HG03342 (cell line): ENCODE results near the gene TMEM132D.

Experiments used
- ATAC-seq: cut with Tn5 transposase; IDR thresholded peaks from one replicate; pipeline ENCODE4 v1.9.1; 2021; ENCODE audit warnings: mild to moderate bottlenecking, moderate library complexity; ENCODE audit not compliant: unreplicated experiment

Gene TMEM132D

DNA sequence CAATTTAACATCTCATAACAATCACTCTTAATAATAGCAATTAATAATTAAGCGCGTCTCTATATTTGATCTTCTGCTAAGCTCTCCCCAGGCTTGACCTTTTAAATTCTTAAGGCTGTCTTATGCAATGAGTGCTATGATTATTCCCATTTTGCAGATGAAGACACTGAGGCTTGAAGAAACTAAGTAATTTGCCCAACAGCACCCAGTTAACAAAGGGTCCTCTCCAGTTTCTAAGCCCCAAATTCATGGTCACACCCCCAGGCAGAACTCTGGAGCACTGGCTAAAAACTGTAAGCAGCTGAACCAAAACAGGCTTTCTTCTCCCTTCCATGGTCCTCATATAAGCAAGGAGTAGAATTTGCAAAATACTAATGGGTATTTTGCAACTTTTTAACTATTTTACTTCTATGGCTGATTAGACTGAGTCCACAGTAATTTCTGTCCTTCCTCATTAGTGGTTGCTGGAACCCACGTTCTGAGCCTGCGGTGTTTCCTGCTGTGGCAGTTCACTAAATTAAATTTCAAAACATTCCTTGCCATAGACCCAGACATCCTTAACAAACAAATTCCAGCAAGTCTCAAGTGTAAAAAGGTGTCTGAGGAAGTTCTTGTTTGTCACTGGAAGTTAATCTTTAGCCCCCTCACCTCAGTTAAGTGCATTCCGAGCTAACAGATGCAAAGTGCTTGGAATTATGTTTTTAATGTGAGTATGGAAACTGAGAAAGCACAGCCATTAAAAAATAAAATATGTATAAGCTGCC lies 76.5 kb downstream of the TMEM132D start:
- ATAC-seq = no peak

DNA sequence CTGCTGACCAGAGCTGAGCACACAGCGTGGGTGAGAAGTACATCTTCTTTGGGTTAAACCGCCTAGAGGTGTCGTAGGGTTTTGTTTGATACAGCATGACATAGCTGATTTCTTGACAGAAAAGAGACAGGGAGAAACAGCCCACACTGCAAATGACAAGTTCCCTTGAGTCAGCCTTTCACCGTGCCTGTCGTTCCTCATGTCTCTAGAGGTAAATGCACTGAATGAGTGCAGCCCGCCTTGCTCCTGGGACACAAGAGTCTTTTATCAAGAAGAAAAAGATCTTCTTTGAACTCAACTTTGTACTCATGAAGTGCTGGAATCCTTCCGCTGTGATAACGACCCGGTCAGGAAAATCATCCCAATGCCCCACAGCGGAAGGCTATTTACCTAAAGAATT lies 77.6 kb downstream of the TMEM132D start:
- no peak for ATAC-seq

DNA sequence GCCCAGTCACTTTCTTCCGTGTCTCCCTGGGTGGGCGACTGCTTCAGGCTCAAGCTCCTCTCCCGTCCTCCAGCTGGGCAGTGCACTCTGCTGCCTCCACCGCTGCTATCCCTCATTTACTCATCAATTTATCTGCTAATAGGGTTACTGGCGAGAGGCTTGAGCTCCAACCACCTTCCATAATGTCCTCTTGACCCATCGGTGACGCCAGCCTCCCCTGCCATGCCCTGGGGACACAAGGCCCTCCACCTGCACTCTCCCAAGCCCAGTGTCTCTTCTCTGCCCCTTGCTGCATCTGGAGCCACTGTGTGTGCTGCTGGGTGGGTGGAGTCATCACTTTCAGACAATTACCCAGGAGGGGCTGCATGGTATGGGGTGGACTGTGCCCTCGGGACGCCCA lies 78.5 kb downstream of the TMEM132D start:
- no peak for ATAC-seq

DNA sequence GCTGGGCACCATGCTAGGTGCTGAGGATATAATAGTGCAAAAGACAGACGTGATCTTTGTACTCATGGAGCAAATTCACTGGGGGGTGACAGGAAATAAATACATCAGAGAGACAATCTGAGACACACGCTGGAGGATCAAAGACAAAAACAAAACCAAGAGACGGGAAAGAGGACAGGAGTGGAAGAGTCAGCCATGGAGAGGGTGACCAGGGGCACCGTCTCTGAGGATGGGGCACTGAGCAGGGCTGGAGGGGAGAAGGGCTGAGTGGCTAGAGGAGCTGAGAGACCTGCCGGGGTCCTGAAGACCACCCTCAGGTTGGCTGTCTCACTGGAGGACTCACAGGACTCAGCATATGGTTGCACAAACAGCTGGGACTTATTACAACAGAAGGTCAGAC lies 81.9 kb downstream of the TMEM132D start:
- no peak for ATAC-seq

DNA sequence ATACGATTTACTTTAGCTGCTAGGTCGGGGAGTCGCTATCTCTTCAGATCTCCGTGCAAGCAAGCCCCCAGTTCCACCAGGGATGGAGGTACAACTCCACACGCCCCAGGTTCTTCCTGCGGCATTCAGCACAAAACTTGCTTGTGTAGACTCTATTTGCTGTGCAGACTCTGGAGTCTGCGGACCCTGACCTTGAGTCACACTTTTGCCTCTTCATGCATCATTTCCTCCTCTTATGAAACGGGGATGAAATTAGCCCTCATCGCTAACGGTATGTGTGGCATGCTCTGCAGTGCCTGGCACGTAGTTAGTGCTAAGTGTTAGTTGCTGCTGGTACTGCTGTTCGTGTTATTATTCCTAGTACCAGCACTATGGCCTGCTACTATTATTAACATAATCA lies 84.4 kb downstream of the TMEM132D start:
- ATAC-seq = no peak

DNA sequence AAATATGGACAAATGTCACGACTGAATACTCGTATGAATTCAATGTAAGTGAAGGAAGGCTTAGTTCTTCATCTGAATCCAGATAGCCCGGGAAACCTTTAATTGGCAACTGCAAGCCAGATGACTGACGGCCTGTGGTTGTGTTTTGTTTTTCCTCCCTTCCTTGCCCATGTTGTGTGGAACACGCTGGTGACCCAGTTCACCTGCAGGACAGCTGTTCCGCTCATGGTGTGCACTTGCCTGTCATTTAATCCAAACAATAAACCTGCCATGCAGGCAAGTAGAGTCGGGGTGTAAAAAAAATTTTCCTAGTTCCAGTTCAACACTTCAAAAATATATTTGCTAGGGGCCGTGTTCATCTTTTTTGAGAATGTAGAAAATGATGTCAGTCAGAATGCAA lies 88.0 kb downstream of the TMEM132D start:
- no peak for ATAC-seq

DNA sequence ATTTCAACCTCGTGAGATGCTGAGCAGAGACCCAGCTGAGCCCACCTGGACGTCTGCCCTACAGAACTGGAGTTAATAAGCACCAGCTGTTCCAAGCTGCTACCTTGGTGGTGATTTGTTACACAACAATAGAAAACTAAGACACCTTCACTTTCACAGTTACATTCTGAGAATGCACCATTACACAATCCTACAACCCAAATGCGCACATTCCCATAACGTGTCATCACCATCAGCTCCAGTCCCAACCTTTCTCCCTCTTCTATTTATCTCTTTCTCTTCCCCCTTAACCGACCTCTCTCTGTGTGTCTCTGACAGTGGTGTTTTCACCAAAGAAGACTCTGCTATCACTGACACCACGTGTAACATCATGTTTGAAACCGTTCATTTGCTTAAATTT lies 91.9 kb downstream of the TMEM132D start:
- no peak for ATAC-seq

DNA sequence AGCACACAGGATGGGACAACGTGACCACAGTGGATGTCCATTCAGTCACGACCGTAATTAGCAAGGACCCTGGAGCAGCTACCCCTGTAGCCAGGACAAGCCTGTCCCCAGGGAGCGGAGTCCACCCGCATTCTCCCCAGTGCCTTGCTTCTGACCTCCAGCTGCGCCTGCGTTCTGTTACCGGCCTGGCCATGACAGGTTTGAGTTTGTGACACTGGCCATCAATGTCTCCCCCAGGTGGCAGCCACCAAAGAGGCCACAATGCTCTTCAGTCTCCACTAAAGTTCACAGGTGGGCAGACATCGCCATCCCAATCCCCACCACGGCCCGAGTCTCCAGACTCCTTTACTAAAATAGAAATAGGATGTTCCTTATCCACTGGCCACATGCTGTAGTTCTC lies 96.7 kb downstream of the TMEM132D start:
- no peak for ATAC-seq

DNA sequence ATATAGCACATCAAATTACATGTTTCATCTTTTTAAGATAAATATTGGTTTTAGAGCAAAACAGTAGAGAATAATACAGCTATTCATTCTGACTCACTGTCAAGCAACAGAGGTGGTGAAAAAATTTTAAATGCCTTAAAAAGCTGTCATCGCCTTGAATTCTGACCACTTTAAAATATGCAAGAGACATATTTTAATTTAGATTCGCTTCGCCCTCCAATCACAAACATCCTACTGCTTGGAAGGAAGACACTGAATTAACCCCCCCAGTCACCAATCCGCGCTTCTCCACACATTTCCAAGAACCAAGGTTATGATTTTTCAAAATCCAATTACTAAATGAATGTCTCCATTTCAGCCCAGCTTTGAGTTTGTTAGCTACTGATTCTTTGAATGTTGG lies 112.4 kb downstream of the TMEM132D start:
- ATAC-seq = no peak

DNA sequence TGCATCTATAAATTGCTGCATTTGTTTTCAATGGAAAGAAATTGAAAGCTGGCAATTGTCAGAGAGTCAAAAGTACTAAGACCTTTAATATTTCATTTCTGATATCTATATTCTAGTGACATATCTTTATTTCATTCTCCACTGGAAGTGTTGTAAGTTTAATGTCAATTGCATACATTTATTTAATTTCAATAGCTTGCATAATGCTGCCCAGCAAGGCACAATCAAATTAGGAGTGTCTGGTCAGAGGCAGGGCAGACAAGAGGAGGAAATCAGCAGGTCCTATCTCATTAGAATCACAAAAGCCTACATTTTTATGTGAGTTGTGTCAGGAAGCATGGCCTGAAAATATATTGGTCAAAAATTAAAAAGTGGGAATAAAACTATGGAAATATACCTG lies 112.9 kb downstream of the TMEM132D start:
- ATAC-seq = no peak

DNA sequence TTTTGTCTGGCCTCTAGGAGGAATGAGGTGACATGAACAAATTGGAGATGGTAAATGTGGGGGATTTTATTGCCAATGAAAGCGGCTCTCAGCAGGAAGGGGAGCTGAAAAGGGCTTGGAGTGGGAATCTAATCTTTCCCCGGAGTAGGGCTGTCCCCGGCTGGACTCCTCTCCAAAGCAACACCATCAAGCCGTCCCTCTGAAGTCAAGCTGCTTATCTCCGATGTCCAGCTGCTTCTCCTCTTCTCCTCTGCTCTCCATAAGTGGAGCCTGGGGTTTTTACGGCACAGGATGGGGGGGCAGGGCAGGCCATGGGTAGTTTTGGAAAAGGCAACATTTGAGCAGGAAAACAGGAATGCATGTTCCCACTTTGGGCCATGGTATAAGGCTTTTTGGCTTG lies 113.5 kb downstream of the TMEM132D start:
- ATAC-seq = no peak

DNA sequence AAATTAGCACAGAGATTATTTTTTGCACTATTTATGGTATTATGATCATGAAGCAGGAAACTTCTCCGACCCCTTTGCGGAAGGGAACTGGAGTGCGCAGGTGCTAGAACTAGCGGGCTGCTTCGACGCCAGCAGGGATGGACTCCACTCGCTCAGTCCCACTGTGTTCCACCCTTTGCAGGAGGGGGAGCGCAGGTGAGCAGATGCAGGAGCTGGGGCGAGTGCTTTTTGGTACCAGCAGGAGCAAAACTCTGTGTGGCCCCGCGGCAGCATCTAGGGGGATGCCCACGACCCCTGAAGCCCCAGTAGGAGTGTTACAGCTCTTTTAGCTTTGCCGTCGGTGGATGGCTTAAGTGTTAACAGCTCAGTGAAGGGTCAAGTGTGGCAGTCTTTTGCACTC lies 113.9 kb downstream of the TMEM132D start:
- ATAC-seq = no peak

DNA sequence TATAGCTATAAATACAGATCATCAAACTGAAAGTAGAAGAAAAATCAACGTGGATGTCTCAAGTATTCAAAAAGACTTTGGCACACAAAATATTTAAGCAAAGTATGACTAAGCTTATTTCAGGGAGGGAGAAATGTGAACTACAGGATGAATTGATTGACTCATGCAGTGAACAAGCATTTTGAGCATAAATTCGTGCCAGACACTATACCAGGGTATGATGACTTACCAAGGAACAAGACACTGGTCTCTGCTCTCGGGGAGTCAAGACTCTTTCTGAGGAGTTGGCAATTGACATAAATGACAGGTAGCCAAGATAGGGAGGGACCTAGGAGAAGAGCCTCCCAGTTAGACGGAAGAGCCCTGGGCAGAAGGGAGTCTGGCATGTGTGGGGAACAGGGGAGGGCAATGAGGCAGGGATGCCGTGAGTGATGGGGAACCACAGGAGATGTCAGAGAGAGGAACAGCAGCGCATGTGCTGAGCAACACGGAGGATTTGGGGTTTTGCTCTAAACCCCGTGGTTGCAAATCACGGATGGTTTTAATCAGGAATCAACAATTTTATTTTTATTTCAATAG lies 115.2 kb downstream of the TMEM132D start:
- ATAC-seq = no peak

DNA sequence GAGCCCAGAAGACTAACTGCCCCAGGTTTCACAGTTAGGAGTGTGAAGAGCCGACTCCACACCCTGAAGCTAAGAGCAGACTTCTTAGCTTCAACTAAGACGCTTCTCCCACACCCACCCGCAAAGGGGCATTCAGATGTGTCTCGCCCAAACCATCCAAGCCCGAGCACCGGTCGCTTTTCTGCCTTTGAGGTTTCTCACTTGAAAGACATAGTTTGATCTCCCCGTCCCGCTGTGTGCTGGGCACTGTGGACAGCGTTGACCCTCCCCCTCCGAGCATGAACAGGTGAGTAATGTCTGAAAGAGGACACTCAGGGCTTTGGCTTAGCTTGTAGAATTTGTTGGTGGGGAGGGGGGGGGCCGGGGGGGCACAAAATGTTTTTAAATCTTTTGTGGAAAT lies 123.8 kb downstream of the TMEM132D start:
- ATAC-seq = no peak

DNA sequence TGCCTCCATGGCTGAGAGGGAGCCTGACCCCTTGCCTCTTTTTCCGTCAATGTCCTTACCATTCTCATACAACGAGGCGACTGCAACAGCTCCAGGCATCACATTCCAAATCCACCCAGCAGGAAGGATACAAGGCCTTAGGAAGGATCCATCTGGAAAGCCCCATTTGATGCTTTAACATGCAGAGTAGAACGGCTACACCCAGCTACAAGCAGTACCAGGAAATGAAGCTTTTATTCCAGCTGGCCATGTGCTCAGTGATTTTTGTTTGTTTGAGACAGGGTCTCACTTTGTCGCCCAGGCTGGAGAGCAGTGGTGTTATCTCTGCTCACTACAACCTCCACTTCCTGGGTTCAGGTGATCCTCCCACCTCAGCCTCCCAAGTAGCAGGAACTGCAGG lies 124.8 kb downstream of the TMEM132D start:
- ATAC-seq = no peak

DNA sequence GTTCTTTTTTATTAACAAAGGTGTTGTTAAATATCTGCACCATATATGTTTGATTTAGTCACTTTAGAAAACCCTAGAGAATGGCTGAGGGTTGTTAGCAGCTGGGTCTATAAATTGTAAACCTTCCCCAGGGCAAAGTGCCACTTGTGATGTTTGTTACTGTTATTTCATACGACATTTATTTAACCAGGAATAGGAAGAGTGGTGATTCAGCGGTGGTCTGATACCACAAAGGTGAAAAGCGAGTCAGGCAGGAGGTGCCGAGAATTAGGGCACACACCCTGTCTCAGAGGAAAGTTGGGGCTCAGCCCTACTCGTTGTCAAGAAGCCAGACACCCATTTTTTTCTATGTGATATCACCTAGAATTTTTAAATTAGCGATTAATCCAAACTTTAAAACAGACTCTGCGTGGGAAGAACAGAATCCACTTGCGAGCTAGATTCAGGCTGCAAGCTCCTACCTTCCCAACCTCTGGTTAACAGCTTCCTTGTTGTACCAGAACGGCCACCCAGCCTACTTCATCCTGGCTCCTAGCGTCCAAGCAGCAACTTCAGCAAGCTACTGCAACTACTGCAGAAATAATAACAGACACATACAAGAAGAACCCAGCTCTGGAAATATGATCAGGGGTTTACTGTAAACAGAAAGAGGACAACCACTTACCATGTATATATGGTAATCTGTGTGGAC lies 126.7 kb downstream of the TMEM132D start:
- ATAC-seq = no peak

DNA sequence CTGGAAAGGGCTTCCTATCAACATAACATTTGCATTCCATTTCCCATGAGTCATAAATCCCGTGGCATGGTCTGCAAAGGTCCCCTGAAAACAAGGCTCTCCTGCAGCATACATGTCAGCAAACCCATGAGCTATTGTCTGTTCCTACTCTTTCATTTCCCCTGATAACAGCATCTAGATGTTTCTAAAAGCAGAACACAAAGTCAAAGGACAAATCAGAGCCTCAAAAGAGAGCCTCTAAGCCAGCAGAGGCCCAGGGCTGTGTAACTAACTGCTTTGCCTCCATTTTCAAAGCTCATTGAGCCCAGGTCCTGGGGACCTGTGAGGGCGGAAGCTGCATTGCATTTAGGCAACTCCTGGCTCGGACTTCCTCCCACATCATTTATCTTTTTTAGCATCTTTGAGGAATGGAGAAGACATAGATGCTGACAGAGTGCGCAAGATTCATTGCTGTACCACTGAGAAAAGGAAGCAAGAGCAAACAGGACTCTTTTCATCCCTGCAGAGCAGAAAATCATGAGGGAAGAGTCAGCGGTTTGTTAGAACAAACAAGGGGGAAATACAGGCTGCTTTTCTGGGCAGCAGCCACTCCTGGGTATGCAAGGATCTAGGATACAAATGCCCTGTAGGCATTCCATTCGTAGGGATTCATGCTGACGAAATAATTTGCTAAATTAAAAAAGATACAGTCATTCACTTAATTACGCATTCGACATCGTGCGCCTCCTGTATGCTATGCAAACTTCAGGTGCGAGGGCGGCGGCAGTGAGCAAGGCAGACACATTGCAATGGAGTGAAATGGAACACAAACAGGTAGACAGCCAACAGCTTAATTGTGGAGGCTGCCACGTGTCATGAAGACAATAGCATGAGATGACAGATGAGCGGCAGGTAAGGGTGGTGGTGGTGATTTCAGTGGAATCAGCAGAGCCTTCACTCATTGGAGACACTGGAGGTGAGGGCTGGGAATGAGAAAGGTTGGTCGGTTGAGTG lies 131.0 kb downstream of the TMEM132D start:
- ATAC-seq = no peak

DNA sequence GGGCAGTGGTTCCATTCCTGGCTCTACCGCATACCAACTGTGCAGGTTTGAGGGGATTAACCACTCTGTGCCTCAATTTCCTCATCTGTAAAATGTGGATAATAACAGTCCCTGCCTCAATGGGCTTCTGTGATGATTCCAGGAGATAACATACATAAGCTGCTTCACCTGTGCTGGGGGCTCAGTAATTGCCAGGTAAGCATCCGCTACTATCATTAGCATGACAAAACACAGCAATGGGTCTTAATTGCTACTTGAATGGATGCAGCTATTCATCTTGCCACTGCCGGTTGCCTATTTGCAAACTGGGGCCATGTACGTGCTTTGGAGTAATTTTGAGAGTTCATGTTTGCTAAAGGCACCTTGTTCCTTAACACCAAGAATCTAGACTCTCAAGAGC lies 132.6 kb downstream of the TMEM132D start:
- ATAC-seq = no peak

DNA sequence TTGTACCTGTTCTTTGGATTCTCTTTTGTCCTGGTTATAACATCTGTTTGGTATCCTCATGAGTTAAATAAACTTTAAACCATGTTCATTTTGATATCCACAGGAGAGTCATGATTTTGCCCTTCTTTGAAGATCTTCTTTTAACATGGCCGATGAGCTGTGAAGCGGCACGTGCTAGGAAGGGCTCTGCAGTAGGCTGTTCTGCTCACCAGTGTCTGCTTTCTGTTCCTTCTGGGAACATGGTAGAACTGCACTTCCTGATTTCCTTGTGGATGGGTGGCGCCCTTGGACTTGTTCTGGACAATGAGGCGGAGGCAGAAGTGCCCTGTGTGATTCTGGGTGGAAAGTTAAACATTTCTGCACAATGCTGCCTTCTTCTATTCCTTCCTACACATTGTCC lies 138.1 kb downstream of the TMEM132D start:
- no peak for ATAC-seq

DNA sequence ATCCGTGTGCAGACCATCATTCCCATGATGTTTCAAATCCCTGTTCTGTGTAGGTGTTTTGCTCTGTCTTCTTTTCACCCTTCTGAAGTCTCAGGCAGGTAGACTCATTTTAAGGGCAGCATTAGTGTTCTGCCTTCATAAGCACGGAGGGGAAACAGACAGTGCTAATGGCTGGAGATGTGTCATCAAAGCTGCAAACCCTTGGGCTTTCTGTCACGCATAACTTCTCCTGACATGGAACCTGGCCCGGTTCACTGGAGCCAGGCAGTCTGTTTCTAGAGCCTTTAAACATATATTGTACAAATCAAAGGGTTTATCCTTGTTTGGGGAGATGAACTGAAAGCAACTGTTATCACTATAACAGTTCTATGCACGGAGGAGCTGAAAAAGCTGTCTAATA lies 141.4 kb downstream of the TMEM132D start:
- no peak for ATAC-seq

DNA sequence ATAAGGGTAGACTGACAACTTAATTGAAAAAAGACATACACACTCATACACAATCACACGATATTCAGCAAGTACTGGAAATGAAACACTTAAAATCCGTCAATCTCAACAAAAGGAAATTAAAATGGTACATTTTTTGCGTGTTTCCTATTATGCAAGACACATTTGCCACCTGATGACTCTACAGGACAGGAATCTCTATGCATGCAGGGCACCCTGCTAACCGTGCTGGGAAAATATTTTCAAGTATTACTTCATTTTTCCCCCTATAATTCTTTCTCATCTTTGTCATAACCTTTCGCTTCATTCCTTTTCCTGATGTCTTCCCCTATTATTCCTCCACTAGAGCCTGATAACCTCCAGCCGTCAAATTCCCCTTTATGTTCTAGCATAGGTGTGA lies 150.2 kb downstream of the TMEM132D start:
- ATAC-seq = no peak
